GM23248 (cell line): Measurements from ENCODE around the gene MCTS1.

Experiments used
- EZH2 ChIP-seq: fragments of 200-600 bp; sonication (generic); IDR thresholded peaks from 2 replicates; pipeline ENCODE4 v1.6.1; 2018; ENCODE audit warnings: antibody characterized with exemption, mild to moderate bottlenecking; ENCODE audit not compliant: insufficient read depth, poor library complexity, severe bottlenecking
- EZH2phosphoT487 ChIP-seq: fragments of 200-600 bp; sonication (generic); IDR thresholded peaks from 2 replicates; pipeline ENCODE4 v1.6.1; 2018; ENCODE audit warnings: antibody characterized with exemption, moderate library complexity, mild to moderate bottlenecking, low read depth; ENCODE audit not compliant: insufficient read depth

DNA sequence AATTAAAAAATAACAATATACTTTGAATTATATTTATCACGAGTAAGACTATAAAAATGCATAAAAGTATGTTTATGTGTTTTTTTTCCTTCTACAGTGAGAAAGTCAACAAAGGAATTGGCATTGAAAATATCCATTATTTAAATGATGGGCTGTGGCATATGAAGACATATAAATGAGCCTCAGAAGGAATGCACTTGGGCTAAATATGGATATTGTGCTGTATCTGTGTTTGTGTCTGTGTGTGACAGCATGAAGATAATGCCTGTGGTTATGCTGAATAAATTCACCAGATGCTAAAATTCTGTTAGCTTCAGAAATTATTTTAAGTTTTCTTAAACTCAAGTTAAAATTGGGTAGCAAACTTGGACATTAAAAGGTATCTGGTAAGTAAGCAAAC is 8.2 kb downstream of the MCTS1 start:
- TF ChIP-seq EZH2 (no peak), EZH2phosphoT487 (no peak)
